Fibroblast of skin of abdomen (primary cell): ENCODE results near the gene SH2D2A.
"Not testable (repeated sequence)": the region's sequence is repeated elsewhere in the genome, so short reads cannot be mapped to it uniquely, and the experiment has no call there.

Experiments used
- DNase-seq: peaks from one replicate; pipeline ENCODE4 v3.0.0-alpha.2; 2013

SH2D2A gene

DNA sequence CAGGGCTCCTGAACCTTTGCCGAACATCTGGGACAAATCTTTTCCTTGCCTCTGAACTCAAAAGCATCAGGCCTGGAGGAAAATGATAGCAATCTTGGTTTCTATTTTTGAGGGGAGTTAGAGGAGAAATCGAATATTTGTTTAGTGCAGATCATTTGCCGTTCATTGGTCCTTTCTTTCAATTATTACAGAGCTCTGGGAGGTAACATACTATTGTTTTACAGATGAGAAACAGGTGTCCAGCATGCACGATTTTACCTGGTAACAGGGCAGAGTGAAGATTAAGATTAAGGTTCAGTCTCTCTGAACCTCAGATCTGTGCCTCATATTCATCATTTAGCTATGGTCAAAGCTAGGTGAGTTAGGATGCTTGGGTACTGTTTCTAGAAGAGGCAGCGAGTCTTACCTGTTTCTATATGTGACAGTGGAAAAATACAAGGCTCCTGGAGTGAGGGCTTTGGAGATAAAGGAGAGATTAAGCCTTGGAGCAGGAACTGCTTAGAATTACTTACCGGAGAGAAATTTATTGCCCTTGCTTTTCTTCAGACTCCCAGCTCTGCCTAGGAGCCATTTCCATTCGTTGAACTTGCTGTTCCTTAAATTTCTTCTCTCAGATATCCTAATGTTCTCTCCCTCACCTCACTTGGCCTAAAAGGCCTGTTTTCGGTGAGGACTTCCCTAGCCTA lies 47.9 kb downstream of the SH2D2A start:
- no peak for DNase-seq

DNA sequence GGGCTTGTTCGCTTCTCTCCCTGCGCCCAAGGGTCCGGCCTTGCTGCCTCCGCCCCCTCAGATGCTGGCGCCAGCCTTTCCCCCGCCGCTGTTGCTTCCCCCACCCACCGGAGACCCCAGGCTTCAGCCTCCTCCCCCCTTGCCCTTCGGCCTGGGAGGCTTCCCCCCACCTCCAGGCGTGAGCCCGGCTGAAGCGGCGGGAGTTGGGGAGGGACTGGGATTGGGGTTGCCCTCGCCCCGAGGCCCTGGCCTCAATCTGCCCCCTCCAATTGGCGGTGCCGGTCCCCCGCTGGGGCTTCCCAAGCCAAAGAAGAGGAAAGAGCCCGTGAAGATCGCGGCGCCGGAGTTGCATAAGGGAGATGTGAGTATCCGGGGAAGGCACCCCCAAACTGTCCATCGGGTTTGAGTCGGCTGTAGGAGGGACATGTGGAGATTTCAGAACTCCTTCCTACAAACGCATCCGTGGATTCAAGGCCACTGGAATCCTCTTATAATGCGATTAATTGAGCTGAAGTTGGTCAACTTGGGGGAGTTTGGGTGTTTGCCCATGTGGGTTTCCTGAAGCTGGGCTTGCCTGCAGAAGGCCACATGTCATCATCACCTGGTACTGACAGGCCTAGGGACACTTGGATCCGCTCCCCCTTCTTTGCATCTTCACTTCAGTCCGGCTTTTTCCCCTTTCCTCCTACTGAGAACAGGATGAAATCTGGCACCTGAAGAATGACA lies 48.6 kb downstream of the SH2D2A start:
- DNase-seq = no peak

DNA sequence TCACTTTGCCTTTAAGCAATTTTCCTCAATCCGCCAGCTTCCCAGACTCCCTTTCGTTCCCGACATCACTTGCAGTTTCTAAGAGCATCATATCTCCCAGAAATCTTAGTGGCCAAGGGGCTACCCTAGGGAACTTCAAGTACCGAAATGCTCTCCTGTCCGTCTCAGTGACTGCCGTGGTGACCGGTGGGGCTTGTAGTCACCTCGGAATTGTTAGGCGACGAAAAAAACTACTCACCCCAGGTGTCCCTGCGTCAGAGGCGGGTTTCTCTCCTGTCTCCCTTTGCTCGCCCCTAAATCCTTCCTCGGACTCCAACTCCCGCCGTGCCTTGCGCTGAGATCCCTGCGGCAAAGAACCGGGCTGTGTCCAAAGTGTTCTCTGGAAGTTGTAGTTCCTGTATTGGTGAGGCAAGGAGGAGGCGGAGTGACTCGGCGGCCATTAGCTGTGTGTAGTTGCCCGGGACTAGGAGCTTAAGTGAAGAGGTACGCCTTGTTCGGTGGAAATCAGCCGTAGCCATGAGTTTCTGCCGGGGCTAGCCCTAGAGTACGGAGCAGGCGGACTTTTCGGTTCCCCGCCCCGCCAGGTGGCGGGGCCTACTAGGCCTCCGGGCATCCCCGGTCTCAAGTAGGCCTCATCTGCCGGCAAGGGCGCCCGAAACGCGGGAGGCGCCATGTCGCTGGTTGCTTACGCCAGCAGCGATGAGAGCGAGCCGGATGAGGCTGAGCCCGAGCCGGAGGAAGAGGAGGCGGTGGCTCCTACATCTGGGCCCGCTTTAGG lies 49.4 kb downstream of the SH2D2A start, which contains the start of gene PRCC:
PRCC (plus strand) TSS at position 435 of the 778 bp plus-strand sequence; CDS start at position 672, 237 bp downstream.
- DNase-seq = peak; percentile 100

DNA sequence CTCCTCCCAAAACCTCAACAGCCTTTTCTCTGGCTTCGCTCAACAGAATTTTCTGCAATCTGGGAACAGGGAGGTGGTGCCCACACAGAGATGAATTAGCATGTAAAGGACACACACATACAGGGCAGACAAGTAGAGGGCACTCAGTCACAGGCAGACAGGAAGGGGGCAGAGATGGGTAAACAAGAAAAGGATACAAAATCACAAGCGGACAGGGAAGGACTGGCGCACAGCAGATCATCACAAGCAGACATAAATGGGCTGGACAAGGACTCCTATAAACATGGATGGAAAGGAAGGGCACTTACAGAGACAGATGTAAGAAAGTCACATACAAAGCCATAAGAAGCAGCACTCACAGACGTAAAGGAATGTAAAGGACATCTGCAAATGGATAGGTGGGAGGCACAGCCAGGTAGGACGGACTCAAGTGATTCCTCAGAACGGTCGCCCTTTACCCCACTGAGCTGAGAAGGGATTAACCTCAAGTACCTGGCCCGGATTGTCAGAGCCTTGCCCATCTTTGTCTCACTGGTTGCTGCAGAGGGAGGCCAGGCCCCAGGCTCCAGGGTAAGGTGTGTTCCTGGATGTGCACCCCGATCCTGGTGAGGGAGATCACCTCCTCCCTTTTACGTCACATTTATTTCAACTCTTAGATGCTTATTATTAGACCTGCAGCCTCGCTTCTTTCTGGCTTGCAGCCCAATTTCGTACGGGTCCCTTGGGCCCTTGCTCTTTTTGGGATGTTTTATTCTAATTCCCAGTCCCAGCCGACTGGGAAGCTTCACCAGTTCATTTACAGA lies 50.1 kb downstream of the SH2D2A start:
- DNase-seq = no peak

DNA sequence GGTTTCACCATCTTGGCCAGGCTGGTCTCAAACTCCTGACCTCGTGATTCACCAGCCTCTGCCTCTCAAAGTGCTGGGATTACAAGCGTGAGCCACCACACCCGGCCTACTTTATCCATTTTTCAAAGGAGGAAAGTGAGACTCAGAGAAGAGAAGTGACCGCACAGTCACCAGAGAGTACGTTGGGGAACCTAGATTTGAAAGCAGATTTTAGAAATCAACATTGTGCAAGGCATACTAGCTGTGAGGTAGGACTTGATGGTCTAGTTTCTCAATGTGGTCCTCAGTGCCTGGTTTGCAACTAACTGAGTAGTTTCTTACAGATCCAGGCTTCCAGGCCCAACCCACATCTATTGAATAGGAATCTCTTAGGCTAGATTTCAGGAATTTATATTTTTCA lies 51.0 kb downstream of the SH2D2A start:
- DNase-seq = no peak

DNA sequence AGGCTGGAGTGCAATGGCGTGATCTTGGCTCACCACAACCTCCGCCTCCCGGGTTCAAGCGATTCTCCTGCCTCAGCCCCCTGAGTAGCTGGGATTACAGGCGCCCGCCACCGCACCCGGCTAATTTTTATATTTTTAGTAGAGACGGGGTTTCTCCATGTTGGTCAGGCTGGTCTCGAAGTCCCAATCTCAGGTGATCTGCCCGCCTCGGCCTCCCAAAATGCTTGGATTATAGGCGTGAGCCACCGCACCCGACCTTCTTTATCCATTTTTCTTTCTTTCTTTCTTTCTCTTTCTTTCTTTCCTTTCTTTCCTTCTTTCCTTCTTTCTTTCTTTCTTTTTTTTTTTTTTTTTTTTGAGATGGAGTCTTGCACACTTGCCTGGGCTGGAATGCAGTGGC lies 51.5 kb downstream of the SH2D2A start:
- DNase-seq = not testable (repeated sequence)

DNA sequence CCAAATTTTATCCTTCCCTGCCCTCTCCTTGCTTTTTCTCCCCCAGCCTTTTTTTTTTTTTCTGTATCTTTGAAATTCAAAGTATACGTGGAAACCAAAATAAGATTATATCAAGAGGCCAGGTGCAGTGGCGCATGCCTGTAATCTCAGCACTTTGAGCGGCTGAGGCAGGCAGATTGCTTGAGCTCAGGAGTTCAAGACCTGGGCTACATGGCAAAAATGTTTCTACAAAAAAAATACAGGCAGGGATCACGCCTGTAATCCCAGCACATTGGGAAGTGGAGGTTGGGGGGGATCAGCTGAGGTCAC lies 55.9 kb downstream of the SH2D2A start:
- no peak for DNase-seq

DNA sequence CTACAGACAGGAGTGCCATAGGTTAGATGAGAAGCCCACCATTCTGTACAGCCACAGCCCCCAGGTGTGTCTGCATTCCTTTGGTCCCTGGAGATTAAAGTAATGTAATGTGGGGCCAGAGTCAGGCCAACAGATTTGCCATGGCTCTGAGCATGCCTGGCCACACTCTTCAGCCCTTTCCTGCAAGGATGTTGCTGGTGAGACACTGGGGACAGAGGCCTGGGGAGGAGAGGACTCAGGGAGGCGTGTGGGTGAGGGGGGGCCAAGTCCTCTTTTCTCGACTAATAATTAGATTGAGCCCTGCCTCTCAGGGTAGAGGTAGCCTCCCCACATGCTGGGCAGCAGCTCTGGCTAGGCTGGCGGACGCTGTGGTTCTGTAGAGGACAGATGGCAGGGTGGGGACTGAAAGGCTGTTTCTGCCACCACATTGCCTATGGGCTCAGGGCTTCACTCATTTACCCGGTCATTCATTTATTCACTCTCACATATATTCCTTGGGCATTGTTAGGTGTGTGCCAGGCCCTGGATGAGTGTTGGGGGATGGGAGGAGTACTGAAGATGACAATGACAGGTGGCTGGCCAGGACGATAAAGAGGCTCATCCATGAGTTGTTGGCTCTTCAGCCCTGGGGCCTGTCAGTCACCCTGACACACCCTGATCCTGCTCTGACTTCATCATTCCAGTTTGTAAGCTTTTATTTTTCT lies 56.4 kb downstream of the SH2D2A start:
- no peak for DNase-seq

DNA sequence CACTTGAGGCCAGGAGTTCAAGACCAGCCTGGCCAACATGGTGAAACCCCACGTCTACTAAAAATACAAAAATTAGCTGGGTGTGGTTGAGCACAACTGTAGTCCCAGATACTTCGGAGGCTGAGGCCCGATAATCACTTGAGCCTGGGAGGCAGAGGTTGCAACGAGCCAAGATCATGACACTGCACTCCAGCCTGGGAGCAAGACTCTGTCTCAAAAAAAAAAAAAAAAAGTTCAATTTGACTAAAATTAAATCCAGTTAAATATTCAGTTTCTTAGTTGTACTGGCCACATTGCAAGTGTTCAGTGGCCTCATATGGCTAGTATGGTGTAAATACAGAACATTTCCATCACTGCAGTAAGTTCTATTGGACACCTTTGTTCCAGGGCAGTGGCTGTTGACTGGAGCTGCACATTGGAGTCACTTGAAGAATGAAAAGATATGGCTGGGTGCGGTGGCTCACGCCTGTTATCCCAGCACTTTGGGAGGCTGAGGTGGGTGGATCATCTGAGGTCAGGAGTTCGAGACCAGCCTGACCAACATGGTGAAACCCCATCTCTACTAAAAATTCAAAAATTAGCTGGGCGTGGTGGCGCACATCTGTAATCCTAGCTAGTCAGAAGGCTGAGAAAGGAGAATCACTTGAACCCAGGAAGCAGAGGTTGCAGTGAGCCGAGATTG lies 58.9 kb downstream of the SH2D2A start:
- not testable (repeated sequence) for DNase-seq

DNA sequence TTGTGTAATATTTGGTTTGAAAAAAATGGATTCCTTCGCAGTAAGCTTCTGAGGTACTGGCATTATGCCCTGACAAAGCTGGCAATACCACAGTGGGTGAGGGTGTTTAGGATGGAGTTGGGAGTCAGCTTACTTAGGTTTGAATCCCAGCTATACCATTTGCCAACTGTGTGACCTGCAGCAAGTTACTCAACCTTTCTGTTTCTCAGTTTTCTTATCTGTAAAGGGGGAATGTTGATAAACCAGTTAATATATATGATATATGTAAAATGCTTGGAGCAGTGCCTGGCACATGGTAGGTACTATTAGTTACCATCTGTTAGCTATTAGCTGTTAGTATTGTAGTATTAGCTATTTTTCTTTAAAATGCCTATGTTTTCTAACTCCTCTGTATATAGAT lies 60.3 kb downstream of the SH2D2A start:
- no peak for DNase-seq
